ENCODE results near the gene VSTM2L. TPM values are rescaled to one million over a fixed set of nuclear protein-coding genes. Genes with fewer than 3 reads are reported as not detected.

Gene VSTM2L
- total and polyA plus RNA-seq, 2 of the 13 experiments (the other 11 are each of a cell fraction or from before 2014, with no cell fraction given) = not detected

DNA sequence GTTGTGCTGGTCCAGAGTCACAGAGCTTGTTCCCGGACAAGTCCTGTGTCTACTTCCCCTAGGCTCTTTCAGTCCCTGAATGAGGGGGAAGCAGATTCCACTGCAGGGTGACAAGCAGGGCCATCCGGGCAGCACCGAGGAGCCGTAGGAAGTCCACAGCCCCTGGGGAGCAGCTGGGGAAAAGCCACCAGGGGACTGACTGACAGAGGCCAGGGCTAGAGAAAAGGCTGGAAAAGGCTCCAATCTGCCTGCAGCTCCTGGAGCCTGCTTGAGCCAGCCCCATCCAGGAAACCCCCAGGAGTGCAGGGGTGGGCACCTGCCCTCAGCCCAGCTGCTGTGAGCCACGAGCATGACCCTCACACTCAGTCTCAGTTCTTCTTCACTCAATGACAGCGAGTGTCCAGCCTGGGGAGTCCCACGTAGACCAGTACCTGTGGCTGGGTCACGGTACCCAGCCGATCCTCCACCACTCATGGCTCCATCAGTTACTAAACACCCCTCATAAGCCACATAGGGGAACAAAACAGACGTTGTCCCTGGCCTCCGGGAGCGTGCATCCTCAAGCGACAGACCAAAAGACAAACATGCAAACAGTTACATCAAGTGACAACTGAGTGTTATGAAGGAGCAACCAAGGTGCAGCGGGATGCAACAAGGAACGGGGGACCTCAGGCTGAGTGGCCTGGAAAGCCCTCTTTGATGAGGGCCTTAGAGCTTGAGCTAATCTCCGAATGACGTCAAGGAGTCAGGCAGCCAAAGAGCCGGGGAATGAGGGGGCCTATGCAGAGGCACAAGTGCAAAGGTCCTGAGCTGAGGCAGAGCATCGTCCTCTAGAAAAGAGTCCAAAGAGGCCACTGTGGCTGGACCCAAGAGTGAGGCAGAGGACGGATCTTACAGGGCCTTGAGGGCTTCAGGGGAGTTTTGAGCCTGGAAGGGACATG is 24.8 kb upstream of the VSTM2L start (continued):
- TF ChIP-seq AHDC1 (CRISPR knock-in tag; IDR thresholded peaks at IDR 0.05; ENCODE audit: borderline replicate concordance) = no peak
- TF ChIP-seq ZNF644 (CRISPR knock-in tag; IDR thresholded peaks at IDR 0.05; ENCODE audit: low read depth) = 0 out of 2 replicates have a peak, but pooled peaks have one; percentile 11
- TF ChIP-seq ZNF891 (CRISPR knock-in tag; IDR thresholded peaks at IDR 0.05) = no peak
- 0 out of 2 replicates have a peak, but pooled peaks have one; percentile 16 for TF ChIP-seq RAD21 (CRISPR knock-in tag; IDR thresholded peaks at IDR 0.05)
- TF ChIP-seq NR3C1 (CRISPR knock-in tag; IDR thresholded peaks at IDR 0.05) = no peak
- no peak; the same call in 1 of the 2 replicates for TF ChIP-seq BRF2 (CRISPR knock-in tag; IDR thresholded peaks at IDR 0.05)
- TF ChIP-seq ZMYM3 (CRISPR knock-in tag; IDR thresholded peaks at IDR 0.05) = peak; percentile 84
- no peak for TF ChIP-seq MNT (IDR thresholded peaks at IDR 0.05)
- no peak for TF ChIP-seq FOXJ3 (CRISPR knock-in tag; IDR thresholded peaks at IDR 0.05; ENCODE audit: borderline replicate concordance)
- TF ChIP-seq CBX5 (CRISPR knock-in tag; IDR thresholded peaks at IDR 0.05; ENCODE audit: borderline replicate concordance) = no peak
- TF ChIP-seq ZFP37 (CRISPR knock-in tag; IDR thresholded peaks at IDR 0.05; ENCODE audit: borderline replicate concordance) = no peak
- no peak for TF ChIP-seq ZNF383 (CRISPR knock-in tag; IDR thresholded peaks at IDR 0.05; ENCODE audit: borderline replicate concordance)
- no peak for TF ChIP-seq MTF2 (CRISPR knock-in tag; IDR thresholded peaks at IDR 0.05; ENCODE audit: borderline replicate concordance)
- TF ChIP-seq HOXA3 (CRISPR knock-in tag; IDR thresholded peaks at IDR 0.05) = peak; percentile 47; the same call in 1 of the 2 replicates
- TF ChIP-seq HDAC2 (CRISPR knock-in tag; IDR thresholded peaks at IDR 0.05) = peak; percentile 72; the same call in 1 of the 2 replicates
- no peak for TF ChIP-seq POLR2A (IDR thresholded peaks at IDR 0.05; ENCODE audit: insufficient read depth in 1 of 2, low read depth in 2 of 2, low read length in 2 of 2)
- TF ChIP-seq, protein P1, sequence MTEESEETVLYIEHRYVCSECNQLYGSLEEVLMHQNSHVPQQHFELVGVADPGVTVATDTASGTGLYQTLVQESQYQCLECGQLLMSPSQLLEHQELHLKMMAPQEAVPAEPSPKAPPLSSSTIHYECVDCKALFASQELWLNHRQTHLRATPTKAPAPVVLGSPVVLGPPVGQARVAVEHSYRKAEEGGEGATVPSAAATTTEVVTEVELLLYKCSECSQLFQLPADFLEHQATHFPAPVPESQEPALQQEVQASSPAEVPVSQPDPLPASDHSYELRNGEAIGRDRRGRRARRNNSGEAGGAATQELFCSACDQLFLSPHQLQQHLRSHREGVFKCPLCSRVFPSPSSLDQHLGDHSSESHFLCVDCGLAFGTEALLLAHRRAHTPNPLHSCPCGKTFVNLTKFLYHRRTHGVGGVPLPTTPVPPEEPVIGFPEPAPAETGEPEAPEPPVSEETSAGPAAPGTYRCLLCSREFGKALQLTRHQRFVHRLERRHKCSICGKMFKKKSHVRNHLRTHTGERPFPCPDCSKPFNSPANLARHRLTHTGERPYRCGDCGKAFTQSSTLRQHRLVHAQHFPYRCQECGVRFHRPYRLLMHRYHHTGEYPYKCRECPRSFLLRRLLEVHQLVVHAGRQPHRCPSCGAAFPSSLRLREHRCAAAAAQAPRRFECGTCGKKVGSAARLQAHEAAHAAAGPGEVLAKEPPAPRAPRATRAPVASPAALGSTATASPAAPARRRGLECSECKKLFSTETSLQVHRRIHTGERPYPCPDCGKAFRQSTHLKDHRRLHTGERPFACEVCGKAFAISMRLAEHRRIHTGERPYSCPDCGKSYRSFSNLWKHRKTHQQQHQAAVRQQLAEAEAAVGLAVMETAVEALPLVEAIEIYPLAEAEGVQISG (CRISPR knock-in tag; IDR thresholded peaks at IDR 0.05) = 0 out of 2 replicates have a peak, but pooled peaks have one; percentile 31
- no peak for TF ChIP-seq BCL6 (CRISPR knock-in tag; IDR thresholded peaks at IDR 0.05)

Measured in HepG2 (cell line).